GM21619 (cell line): ENCODE measurements around the gene ADAMTSL5.
"Not testable (repeated sequence)": the region's sequence is repeated elsewhere in the genome, so short reads cannot be mapped to it uniquely, and the experiment has no call there.

Experiments used
- ATAC-seq: cut with Tn5 transposase; IDR thresholded peaks from one replicate; pipeline ENCODE4 v1.9.1; 2021; ENCODE audit not compliant: unreplicated experiment

Gene ADAMTSL5

DNA sequence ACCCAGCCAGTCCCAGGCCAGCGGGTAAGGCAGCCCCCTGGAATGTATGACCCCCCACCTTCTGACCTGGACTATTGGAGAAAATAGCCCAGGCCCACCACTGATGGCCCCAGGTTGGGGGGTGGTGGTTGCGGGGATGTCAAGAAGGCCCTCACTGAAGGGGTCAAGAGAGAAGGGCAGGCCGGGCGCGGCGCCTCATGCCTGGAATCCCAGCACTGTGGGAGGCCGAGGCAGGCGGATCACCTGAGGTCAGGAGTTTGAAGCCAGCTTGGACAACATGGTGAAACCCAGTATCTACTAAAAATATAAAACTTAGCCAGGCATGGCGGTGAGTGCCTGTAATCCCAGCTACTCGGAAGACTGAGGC, 1.5 kb upstream of the ADAMTSL5 start:
- no peak for ATAC-seq

DNA sequence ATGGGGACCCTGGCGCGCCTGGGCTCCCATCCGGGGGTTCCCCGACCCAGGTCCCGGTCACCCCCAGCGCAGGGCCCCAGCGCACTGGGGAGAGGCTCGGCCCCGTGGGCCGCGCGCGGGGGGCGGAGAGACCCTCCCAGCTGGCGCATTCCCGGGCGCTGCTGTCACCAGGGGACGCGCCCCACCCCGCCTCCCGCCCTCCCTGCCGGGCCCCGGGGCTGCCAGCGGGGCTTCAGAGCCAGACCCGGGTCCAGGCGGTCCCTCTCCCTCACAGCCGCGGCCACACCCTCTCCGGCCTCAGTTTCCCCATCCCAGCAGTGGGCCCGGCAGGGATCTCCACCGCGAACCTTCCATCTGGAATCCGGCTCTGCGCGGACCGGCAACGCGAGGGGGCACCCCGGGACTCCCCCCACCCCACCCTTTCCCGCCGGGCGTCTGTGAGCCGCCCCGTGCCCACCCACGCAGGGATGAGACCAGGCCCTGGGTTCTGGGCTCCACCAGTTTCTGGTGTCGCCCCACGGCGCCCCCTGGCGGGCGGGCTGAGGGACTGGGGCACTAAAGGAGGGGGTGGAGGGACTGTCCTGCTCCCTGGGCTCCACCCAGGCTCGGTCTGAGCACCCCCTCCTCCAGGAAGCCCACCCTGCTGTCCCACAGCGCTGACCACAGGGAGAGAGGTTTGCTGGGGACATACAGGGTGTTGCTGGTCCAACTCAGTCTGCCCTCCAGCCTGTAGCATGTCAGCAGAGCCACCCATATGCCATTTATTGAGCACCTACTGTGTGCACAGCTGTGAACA, 878 bp upstream of the ADAMTSL5 start:
- ATAC-seq: no peak

DNA sequence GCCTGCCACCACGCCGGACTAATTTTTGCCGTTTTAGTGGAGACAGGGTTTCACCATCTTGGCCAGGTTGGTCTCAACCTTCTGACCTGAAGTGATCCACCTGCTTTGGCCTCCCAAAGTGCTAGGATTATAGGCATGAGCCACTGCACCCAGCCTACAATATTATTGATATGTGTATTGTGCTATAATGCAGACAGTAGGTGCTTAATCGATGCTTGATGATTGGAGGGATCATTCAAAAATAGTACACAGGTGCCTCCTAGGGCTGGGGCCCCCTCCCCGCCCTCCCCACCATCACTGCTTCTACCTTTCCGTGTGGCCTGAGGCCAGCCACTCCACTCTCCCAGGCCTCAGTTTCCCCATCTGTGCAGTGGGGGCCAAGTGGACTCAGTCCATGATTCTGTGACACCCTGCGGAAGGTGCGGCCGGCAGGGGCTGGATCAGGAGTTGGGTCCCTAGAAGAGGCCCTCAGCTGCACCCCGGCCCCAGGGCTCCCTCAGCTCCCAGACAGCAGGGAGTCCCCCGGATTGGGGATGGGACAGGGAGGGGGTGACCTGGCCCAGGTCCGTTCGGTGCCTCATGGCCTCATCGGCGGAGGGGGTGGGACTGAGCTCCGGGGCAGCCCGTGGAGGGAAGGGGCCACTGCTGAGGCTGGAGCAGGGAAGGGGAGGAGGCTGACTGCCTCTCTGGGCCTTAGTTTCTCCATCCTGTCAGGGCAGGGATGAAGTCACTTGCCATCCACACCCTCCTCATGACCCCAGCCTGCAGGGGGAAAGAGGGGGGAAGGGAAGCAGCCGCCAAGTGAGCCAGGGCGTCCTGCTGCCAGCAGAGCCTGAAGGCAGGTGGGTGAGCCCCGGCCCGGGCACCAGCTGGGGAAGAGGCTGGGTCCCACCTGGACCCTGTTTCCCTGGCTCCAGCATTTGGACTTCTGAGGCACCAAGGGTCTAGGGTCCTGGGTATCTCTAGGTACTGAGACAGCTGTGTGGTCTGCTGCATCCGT, 1.2 kb downstream of the ADAMTSL5 start:
- no peak for ATAC-seq

DNA sequence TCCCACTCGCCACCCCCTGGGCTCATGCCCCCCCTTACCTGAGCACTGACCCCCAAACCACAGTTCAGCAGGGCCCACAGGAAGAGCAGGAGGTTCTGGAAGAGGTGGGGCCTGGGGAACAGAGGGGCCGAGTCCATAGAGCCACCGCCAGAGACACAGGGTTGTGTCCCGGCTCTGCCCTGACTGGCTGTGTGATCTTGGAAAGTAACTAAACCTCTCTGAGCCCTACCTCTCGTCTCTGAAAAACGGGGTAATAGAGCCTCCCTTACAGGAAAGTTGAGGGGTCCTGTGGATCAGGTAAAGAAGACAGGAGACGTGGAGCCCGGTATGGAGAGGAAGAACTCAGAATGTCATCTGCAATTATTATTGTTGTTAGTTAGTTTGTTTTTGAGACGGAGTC, 2.0 kb downstream of the ADAMTSL5 start:
- no peak for ATAC-seq

DNA sequence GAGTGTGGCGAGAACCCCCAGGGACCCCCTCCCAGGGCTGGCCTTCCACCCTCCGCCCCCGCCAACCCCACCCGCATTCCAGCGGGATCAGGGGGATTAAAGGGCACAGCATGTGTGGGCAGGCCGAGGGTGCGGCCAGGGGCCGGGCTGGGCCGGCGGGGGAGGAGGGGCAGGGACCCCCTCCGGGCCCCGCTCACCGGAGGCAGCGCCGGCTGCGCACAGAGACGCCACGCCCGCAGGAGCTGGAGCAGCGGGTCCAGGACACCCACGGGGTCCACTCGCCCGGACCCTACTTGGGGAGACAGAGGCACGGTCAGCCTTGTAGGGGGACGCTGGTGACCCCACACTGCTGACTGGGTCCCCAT, 2.4 kb downstream of the ADAMTSL5 start:
- ATAC-seq: no peak

DNA sequence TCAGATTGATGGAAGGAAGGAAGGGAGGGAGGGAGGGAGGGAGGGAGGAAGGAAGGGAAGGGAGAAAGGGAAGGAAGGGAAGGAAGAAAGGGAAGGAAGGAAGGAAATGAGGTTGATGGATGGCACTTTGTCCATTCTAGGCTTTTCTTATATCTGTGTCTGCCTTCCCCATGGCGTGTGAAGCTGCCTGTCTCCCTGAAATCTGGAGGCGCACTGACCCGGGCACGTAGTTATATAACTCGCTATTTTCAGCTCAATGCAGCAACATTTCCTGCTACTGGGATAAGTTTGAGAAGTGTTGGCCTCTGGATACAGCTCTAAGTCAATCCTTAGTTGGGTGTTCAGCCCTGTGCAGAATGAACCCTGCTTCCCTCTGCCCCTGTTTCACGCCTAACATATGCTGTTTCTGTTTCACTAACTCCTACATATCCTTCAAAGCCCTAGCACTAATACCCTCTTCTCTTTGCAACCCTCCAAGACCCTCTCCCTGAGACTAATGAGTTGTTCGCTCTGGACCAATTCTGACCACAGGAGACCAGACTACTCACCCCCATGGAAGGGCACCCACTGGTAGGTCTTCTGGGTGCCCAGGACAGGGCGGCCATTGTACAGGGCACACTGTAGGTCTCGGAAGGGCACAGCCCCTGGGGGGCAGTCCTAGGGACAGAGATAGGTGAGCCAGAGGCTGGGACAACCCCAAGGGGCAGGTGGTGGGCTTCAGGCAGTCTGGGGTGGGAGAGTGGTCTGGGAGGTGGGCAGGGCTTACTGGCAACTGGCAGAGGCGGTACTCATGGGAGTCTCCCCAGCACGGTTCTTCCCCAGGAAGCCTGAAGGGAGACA, 3.0 kb downstream of the ADAMTSL5 start:
- ATAC-seq: no peak

DNA sequence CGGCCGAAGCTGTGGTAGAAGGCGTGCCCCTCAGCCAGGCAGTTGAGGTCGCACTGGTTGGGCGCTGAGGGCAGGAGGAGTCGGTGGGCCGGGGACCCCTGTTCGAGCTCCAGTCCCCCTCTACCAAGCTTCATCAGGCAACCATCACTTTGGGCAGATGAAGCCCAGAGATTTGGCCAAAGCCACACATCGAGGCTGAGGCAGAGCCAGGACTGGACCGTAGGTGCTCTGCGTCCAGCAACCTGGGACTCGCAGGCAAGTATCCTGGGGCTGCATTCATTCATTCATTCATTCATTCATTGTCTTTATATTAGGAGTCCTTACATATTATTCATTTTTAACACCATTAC, 4.3 kb downstream of the ADAMTSL5 start:
- no peak for ATAC-seq

DNA sequence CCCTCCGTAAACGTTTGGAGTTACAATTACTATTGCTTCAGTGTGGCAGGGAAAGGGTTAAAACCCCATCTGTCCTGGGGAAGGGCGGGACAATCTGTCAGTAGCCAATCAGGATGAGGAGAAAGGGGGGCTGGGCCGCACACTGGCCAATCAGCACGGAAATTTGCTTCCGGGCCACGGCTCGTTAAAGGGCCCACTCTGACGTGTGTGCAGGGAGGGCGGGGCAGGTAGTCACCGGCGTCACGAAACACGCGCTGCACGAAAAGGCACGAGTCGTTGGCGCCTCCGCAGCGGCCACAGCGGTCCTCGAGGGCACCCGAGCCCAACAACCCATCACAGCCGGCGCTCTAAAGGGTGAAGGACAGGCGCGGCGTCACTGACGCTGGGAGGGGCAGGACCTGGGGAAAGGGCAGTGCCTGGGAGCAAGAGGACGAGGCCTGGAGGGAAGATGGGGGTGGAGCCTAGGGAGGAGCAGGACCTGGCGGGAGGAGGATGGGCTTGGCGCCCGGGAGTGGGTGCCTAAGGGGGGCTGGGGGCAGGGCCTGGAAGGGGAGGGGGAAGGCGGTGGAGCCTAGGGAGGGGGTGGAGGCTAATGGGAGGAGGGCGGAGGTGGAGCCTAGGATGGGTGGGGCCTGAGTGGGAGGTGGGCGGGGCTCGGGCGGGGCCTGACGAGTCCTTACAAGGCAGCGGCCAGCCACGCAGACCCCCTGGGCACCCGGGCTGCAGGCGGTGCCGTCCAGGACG, 4.9 kb downstream of the ADAMTSL5 start:
- no peak for ATAC-seq

DNA sequence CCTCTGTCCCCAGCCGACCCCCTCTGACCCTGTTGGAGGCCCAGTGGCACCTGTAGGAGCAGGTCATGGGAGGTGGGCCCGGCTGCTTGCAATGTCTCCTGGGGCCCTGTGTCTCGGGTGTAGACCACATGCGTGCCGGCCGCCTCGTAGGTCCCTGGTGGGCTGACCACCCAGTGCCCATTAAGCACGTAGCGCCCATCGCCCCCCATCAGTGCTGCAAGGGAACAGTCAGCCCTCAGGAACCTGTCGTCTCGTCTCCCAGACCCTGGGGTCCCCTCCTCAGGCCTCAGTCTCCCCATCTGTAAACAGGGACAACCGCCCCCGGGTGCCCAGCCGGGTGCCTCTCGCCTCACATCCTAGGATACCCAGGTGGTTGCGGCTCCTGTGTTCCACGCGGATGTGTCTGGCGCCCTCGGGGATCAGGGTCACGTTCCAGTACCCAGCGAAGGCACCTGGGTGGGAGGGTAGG, 5.6 kb downstream of the ADAMTSL5 start:
- ATAC-seq: no peak

DNA sequence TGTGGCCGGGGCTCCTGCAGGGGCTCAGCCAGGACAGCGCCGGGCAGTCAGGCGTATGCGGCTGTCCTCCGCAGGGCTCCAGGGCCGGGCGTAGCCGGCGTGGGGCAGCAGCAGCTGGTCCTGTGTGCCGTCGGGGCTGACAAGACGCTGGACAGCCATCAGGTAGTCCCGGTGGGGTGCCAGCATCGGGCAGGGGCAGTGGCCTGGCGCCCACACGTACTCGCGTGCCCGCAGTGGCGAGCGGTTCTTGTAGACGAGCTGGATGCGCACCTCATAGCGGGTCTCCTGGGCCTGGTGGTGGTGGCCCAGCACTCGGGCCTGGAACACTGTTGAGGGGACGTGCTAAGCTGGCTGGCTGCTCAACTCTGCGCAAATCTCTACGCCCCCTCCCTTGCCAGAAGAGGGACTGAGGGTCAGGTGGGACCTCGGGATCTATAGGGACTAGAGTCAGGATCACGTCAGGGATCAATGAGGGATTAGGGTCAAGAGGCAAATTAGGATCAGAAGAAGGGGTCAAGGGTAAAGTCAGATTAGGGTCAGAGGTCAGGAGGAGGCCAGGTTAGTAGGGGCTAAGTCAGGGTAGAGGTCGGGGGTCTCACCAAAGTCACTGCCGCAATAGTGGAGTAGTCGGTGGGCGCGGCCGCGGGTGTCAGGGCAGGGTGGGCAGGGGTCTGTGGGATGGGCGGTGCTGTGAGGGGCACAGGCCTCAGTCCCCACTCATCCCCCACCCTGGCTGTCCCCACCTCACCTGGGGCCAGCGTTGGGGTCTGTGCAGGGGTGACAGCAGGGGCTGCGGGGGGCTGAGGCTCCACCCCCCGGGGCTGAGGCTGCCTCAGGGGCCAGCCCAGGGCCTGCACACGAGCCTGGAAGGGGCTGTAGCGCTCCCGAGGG, 6.6 kb downstream of the ADAMTSL5 start:
- ATAC-seq: no peak

DNA sequence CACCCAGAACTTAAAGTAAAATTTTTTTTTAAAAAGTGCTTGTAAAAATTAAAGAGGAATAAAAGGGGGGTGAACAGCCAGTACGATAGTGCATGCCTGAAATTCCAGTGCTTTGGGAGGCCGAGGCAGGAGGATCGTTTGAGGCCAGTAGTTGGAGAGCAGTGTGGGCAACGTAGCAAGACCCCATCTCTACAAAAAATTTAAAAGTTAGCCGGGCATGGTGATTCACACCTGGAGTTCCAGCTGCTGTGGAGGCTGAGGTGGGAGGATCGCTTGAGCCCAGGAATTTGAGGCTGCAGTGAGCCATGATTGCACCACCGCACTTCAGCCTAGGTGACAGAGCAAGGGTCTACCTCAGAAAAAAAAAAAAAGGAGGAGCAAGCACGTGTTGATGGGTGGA, 7.8 kb downstream of the ADAMTSL5 start:
- no peak for ATAC-seq

DNA sequence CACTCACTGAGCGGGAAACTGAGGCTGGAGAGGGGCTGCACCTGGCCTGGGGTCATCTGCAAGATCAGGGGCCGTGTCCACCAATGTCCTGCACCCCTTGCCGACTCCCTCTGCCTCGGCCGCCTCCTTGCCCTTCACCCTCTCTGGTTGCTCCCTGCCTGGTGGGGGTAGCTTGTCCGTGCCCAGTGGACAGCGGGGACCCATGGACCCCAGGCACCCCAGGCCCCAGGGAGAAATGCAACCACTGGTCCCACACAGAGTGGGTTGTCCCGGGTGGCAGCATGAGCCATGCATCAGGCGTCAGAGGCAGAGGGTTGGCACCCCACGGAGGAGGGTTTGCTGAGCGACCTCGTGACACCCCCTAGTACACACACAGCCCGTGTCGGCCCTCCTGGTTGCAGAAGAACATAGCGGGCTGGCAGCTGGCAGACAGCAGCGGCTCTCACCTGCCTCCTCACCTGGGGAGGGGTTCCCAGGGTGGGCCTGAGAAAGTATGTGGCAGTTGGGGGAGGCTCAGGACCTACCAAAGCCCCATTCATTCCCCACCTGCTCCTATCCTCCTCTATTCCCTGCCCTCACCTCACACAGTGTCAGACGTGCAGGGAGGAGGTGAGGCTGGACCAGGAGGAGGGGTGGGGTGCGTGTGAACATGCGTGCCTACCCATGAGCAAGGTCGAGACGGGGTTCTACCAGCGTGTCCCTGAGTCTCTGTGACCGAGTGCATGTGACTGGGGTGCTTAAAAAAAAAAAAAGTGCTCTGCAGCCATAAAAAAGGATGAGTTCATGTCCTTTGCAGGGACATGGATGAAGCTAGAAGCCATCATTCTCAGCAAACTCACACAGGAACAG, 8.7 kb downstream of the ADAMTSL5 start:
- ATAC-seq: no peak

DNA sequence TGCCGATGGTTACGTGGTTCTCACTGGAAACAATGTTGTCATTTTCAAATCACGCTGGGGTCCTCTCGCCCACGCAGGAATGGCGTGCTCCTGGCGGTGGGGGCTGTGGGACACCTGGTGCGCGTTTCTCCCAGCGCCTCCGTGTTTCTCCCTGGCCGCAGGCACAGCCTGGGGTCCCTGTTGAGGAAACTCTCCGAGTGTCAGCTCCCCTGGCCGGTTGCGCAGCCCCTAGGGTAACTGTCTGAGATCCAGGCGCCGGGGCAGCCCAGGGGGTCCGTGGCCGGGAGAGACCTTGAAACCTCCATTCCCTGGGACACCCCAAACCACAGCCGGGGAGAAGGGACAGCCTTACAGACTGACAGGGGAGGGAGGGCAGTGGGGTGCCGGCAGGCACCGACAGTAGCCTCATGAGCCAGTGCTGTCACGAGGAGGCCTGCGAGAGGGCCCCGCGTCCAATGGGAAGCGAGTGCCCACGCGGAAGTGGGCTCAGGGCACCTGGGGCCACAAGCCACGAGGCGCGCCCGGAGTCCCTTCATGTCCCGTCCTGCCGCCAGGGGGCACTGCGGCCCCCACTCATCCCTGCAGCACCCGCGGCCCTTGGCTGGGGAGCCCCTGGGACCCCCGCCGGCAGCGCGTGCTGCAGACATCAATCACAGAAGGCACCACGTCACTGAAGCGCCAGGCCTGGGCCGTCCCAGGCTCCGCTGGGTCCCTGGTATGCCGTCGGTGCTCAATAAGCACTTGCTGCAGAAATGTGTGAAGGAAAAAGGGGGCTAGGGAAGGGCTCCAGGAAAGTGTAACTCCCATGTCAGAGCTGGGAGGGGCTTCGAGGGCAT, 9.5 kb downstream of the ADAMTSL5 start:
- ATAC-seq: no peak

DNA sequence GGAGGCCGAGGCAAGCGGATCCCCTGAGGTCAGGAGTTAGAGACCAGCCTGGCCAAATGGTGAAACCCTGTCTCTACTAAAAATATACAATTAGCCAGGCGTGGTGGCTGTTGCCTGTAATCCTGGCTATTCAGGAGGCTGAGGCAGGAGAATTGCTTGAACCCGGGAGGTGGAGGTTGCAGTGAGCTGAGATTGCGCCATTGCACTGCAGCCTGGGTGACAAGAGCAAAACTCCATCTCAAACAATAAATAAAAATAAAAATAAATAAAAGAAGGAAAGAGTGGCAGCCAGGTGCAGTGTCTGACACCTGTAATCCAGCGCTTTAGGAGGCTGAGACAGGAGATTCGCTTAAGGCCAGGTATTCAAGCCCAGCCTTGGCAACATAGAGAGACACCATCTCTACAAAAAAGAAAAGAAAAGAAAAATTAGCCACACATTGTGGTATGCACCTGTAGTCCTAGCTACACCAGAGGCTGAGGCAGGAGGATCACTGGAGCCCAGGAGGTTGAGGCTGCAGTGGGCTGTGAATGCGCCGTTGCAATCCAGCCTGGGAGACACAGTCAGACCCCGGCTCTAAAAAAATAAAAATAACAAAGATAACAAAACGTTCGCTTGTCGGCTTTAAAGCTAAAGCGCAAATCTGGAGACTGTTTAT, 10.3 kb downstream of the ADAMTSL5 start:
- ATAC-seq: no peak

DNA sequence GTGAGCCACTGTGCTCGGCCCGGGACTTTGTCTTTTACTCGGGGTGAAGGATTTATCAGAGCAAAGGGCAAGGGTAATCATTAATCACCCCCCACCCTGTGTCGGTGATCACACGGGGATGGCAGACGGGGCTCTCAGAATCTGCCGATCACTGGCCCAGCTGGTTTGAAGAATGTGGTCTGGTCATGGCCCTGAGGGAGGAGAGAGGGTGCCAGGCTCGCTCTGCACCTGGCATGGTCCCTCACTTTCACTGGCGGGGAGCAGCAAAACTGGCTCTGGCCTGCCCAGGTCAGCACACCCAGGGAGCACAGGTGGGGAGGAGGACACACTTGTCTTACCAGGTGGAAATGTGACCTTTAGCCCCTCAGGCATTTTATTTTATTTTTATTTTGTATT, 11.6 kb downstream of the ADAMTSL5 start:
- no peak for ATAC-seq

DNA sequence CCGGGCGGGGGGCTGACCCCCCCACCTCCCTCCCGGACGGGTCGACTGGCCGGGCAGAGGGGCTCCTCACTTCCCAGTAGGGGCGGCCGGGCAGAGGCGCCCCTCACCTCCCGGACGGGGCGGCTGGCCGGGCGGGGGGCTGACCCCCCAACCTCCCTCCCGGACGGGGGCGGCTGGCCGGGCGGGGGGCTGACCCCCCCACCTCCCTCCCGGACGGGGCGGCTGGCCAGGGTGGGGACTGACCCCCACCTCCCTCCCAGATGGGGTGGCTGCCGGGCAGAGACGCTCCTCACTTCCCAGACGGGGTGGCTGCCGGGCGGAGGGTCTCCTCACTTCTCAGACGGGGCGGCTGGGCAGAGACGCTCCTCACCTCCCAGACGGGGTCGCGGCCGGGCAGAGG, 13.6 kb downstream of the ADAMTSL5 start:
- ATAC-seq: not testable (repeated sequence)

DNA sequence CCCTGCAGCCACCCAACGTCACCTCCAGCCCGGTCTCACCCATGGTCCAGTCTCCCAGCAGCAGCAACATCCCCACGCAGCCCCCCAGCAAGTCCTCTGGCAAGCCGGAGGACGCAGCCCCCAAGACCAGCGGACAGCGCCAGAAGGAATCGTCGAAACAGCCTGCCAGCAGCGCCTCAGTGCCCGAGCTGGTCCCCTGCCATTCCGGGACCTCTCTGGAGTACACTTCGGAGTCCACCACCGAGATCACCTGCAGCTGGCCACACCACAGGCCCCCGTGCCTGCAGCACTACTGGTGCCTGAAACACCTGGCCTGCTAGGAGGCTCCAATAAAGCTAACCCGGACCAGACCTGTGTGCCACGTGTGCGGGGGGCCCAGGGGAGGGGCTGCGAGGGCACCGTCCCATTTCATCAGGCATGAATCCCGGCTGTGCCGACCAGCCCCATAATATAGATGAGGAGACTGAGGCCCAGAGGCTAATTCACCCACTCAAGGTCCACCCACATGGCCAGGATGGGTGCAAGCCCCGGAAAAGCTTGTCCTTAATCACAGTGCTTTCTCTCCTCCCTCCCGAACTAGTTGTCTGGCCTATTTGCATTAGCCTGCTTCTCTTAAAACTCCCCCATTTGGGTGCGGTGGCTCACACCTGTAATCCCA, 15.1 kb downstream of the ADAMTSL5 start:
- no peak for ATAC-seq
